ENCODE results near the gene C19orf33.

GRCh38 chr19:38319421-38320258 lies 15.6 kb downstream of the C19orf33 start, which contains the start of gene KCNK6:
- TF ChIP-seq TBP (optimal IDR thresholded peaks at IDR 0.05; ENCODE audit: low read depth, low read length) (no peak), FOXJ3 (CRISPR knock-in tag; IDR thresholded peaks at IDR 0.05) (no peak), ZNF140 (CRISPR knock-in tag; IDR thresholded peaks at IDR 0.05) (no peak), USF2 (CRISPR knock-in tag; IDR thresholded peaks at IDR 0.05) (no peak), THRA (IDR thresholded peaks at IDR 0.05) (no peak), PHF8 (IDR thresholded peaks at IDR 0.05; ENCODE audit: borderline replicate concordance, low read length) (no peak), ZNF766 (CRISPR knock-in tag; conservative IDR thresholded peaks at IDR 0.05) (no peak), BCLAF1 (IDR thresholded peaks at IDR 0.05; ENCODE audit: borderline replicate concordance in 1 of 2, control insufficient read depth in 1 of 2, low read depth in 2 of 2, low read length in 1 of 2) (no peak), MYC (IDR thresholded peaks at IDR 0.05; ENCODE audit: low read depth, low read length) (no peak), MYC (CRISPR knock-in tag; IDR thresholded peaks at IDR 0.05; ENCODE audit: borderline replicate concordance, low read depth) (no peak), KLF1 (tag; IDR thresholded peaks at IDR 0.05) (no peak), FOXK1 (CRISPR knock-in tag; IDR thresholded peaks at IDR 0.05; ENCODE audit: borderline replicate concordance) (no peak), IRF2 (CRISPR knock-in tag; IDR thresholded peaks at IDR 0.05) (no peak)
- TF ChIP-seq, protein P1, sequence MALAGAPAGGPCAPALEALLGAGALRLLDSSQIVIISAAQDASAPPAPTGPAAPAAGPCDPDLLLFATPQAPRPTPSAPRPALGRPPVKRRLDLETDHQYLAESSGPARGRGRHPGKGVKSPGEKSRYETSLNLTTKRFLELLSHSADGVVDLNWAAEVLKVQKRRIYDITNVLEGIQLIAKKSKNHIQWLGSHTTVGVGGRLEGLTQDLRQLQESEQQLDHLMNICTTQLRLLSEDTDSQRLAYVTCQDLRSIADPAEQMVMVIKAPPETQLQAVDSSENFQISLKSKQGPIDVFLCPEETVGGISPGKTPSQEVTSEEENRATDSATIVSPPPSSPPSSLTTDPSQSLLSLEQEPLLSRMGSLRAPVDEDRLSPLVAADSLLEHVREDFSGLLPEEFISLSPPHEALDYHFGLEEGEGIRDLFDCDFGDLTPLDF (CRISPR knock-in tag; IDR thresholded peaks at IDR 0.05): no peak
- TF ChIP-seq, protein P2, sequence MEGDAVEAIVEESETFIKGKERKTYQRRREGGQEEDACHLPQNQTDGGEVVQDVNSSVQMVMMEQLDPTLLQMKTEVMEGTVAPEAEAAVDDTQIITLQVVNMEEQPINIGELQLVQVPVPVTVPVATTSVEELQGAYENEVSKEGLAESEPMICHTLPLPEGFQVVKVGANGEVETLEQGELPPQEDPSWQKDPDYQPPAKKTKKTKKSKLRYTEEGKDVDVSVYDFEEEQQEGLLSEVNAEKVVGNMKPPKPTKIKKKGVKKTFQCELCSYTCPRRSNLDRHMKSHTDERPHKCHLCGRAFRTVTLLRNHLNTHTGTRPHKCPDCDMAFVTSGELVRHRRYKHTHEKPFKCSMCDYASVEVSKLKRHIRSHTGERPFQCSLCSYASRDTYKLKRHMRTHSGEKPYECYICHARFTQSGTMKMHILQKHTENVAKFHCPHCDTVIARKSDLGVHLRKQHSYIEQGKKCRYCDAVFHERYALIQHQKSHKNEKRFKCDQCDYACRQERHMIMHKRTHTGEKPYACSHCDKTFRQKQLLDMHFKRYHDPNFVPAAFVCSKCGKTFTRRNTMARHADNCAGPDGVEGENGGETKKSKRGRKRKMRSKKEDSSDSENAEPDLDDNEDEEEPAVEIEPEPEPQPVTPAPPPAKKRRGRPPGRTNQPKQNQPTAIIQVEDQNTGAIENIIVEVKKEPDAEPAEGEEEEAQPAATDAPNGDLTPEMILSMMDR (IDR thresholded peaks at IDR 0.05 in 2 of 3, conservative IDR thresholded peaks at IDR 0.05 in 1 of 3; ENCODE audit: insufficient read depth in 2 of 3, low read depth in 1 of 3, low read length in 3 of 3): no peak

Data from K562 (cell line).